Islet precursor cell (in vitro differentiated cells): Measurements from ENCODE around the gene NID1.
"Not testable (repeated sequence)": the region's sequence is repeated elsewhere in the genome, so short reads cannot be mapped to it uniquely, and the experiment has no call there.

Experiments
- DNase-seq: peaks from one replicate; pipeline ENCODE4 v3.0.0-alpha.2; 2018

The NID1 gene

DNA sequence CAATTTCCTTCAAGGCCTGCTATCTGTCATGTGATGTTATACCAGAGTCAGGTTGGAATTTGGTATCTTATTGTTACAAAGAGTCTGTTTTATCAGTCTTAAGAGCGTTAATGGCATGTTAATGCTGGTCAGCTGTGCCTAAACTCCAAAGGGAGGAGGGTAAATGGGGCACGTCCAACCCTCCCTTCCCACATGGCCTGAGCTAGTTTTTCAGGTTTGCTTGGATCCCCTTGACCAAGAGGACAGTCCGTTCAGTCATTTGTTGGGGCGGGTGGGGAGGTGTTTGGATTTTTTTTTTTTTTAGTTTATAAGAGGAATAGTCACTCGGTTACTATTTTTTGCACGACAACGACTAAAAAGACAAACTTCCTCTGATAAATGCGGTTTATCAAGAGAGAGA lies 134.3 kb downstream of the NID1 start:
- no peak for DNase-seq

DNA sequence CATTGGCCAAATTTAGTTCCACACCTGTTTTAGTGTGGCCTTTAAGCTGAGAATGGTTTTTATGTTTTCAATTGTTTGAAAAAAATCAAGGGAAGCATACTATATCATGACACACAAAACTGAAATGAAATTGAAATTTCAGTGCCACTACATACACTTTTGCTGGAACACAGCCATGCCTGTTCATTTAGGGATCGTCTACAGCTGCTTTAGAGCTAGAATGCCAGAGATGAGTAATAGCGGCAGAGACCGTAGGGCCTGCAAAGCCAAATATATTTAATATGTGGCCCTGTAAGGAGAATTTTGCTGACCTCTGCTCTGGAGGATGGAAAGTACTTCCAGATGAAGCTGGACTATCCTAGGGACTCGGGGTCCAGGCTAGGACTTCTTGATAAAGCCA lies 135.7 kb downstream of the NID1 start:
- DNase-seq = no peak

DNA sequence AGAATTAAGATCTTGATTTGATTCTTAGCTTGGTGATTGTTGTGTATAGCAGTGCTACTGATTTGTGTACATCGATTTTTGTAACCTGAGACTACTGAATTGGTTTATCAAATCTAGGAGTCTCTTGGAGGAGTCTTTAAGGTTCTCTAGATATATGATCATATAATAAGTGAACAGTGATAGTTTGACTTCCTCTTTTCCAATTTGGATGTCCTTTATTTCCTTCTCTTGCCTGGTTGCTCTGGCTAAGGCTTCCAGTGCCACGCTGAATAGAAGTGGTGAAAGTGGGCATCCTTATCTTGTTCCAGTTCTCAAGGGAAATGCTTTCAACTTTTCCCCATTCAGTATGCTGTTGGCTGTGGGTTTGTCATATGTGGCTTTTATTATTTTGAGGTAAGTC lies 136.7 kb downstream of the NID1 start:
- no peak for DNase-seq

DNA sequence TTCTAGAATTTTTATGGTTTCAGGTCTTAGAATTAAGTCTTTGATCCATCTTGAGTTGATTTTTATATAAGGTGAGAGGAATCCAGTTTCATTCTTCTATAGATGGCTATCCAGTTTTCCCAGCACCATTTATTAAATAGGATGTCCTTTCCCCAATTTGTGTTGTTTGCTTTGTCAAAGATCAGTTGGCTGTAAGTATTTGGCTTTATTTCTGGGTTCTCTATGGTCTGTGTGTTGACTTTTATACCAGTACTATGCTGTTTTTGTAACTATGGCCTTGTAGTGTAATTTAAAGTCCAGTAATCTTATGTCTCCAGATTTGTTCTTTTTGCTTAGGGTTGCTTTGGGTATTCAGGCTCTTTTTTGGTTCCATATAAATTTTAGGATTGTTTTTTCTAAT lies 137.3 kb downstream of the NID1 start:
- DNase-seq = not testable (repeated sequence)
